ENCODE data around the gene AREL1.

GRCh38 chr14:74655599-74656395 is 57.1 kb downstream of the AREL1 start:
- no peak for TF ChIP-seq CTCF (IDR thresholded peaks at IDR 0.05)
- TF ChIP-seq POLR2AphosphoS5 (IDR thresholded peaks at IDR 0.05; ENCODE audit: low read depth, low read length): no peak
- TF ChIP-seq REST (IDR thresholded peaks at IDR 0.05; ENCODE audit: insufficient read depth in 1 of 2, low read depth in 2 of 2, low read length in 1 of 2): no peak
- no peak for TF ChIP-seq SIN3A (IDR thresholded peaks at IDR 0.05; ENCODE audit: borderline replicate concordance, insufficient read depth, low read depth, low read length)
